IPS-15b (cell line): ENCODE results near the gene OR10G7.
"Not testable (repeated sequence)": the region's sequence is repeated elsewhere in the genome, so short reads cannot be mapped to it uniquely, and the experiment has no call there.

Experiments
- H3K27me3 ChIP-seq: one replicate; pipeline ENCODE4 v1.6.1; 2013; ENCODE audit warnings: low read length; ENCODE audit not compliant: control insufficient read depth, insufficient read depth
- H3K36me3 ChIP-seq: one replicate; pipeline ENCODE4 v1.6.1; 2013; ENCODE audit warnings: low read length; ENCODE audit not compliant: control insufficient read depth, insufficient read depth
- H3K4me1 ChIP-seq: one replicate; pipeline ENCODE4 v1.6.1; 2013; ENCODE audit warnings: mild to moderate bottlenecking, low read length; ENCODE audit not compliant: control insufficient read depth, insufficient read depth
- H3K4me3 ChIP-seq: one replicate; pipeline ENCODE4 v1.5.1; 2013; ENCODE audit warnings: low read depth, low read length
- H3K9ac ChIP-seq: one replicate; pipeline ENCODE4 v1.6.1; 2013; ENCODE audit warnings: low read depth, mild to moderate bottlenecking, low read length
- H3K9me3 ChIP-seq: one replicate; pipeline ENCODE4 v1.6.1; 2013; ENCODE audit warnings: mild to moderate bottlenecking, low read length; ENCODE audit not compliant: control insufficient read depth, insufficient read depth

OR10G7 gene

GRCh38 chr11:124015837-124016236, 25.3 kb downstream of the OR10G7 start:
- not testable (repeated sequence) for H3K4me3 ChIP-seq, H3K9ac ChIP-seq, H3K9me3 ChIP-seq, H3K36me3 ChIP-seq, H3K27me3 ChIP-seq, H3K4me1 ChIP-seq

- Histone ChIP-seq H3K9ac (no peak within 1 kb of the TSS), H3K4me1 (no peaks in the 10 kb centered on the region), H3K9me3 (no peaks in the 10 kb centered on the region), H3K27me3 (no peaks in the 10 kb centered on the region), H3K4me3 (no peak within 1 kb of the TSS), H3K36me3 (no peaks in the 10 kb centered on the region)
Observed at GRCh38 chr11:124012697-124013096, 28.4 kb downstream of the OR10G7 start, which contains the start of gene OR10G4. Gene OR10G4 (plus strand): TSS chr11:124012997. CDS start chr11:124015575, 2,578 bp downstream.

DNA sequence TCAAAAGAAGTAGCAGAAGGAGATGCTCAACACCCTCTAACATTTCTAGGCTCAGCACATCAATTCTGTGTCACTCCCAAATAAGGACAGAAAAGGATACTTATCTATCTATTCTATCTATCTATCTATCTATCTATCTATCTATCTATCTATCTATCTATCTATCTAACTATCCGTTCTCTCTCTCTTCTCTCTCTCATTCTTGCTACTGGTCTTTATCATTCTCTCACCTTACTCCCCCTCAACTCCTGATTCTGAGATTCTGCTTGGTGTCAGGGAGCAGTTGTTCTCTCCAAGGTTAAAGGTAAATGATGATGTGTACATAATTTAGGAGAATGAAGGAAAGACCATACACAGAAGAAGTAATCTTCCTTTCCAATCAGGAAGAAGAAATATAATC, 46.0 kb downstream of the OR10G7 start, which contains the start of gene OR10G6:
Gene OR10G6 (minus strand): TSS at position 43 of the 400 bp plus-strand sequence. CDS start 0 bp downstream, at position 43.
- Histone ChIP-seq H3K9me3 (no peaks in the 10 kb centered on the region), H3K9ac (no peak within 1 kb of the TSS), H3K36me3 (no peaks in the 10 kb centered on the region), H3K4me1 (no peaks in the 10 kb centered on the region), H3K4me3 (no peak within 1 kb of the TSS), H3K27me3 (no peaks in the 10 kb centered on the region)
